ENCODE measurements around the gene SSBP2.
"Not testable (repeated sequence)": the region's sequence is repeated elsewhere in the genome, so short reads cannot be mapped to it uniquely, and the experiment has no call there.

SSBP2 gene

DNA sequence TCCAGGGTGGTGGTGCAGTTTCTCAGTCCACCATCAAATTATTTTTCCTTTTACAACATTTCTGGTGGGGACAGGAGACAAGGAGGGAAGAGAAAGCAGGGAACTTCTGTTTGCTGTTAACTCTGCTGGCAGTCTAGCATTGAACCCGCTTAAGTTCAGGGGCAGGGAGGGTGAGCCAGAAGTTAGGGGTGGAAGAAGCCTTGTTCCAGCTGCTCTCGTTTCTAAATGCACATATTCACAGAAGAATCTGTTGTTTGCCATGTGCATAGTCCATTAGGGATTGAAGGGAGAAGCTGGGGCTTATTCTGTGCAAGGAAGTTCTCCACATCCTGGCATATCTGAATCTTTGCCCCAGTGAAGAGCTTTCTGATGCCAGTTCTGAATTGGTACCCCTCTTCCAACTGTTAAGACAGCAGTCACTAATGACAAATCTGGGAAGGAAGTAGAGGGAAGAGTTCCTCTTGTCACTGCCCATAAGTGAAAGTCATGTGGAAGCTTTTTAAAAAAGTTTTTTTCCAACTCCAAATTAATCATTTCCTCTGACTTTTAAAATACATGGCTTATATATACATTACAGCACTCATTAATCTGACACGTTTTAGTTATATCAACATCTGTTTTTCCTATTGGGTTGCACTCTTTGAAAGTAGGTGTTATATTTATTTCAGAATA is 324.4 kb downstream of the SSBP2 start:
- Histone ChIP-seq H3K27me3 (ENCODE audit: low read depth, low read length) (no peaks in the 10 kb centered on the region), H3K27ac (ENCODE audit: low read length) (no peak overlapping the region), H3K36me3 (ENCODE audit: control insufficient read depth in 1 of 2, insufficient read depth in 2 of 2, low read length in 2 of 2) (no peaks in the 10 kb centered on the region), H3K4me3 (ENCODE audit: low read depth in 1 of 2, low read length in 2 of 2) (no peak overlapping the region), H3K9me3 (ENCODE audit: control insufficient read depth in 1 of 2, low read length in 2 of 2) (no peaks in the 10 kb centered on the region), H3K4me1 (ENCODE audit: control insufficient read depth in 1 of 2, insufficient read depth in 2 of 2, low read length in 2 of 2) (peaks cover 7 to 11% of the 10 kb centered on the region in 2 donors)

DNA sequence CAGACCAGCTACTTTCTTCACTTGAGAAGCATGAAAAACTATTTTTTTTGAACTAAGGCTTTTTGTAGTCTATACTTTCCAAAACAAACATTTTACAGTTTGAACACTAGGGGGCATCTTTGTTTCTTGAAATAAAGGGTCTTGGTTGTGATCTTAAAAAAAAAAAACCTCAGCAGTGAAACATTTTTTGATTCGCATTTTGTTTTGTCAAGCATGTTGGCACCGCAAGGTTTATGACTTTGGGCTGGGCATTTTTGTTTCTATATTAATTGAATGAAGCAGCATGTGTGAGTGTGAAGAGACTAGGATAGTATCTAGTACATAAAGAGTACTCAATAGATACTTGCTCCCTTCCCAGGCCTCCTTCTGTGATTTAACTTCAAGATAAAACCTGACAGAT is 325.3 kb downstream of the SSBP2 start:
- H3K9me3 ChIP-seq (ENCODE audit: control insufficient read depth in 1 of 2, low read length in 2 of 2): no peaks in the 10 kb centered on the region
- peaks cover 7 to 11% of the 10 kb centered on the region in 2 donors for H3K4me1 ChIP-seq (ENCODE audit: control insufficient read depth in 1 of 2, insufficient read depth in 2 of 2, low read length in 2 of 2)
- no peak overlapping the region for H3K27ac ChIP-seq (ENCODE audit: low read length)

DNA sequence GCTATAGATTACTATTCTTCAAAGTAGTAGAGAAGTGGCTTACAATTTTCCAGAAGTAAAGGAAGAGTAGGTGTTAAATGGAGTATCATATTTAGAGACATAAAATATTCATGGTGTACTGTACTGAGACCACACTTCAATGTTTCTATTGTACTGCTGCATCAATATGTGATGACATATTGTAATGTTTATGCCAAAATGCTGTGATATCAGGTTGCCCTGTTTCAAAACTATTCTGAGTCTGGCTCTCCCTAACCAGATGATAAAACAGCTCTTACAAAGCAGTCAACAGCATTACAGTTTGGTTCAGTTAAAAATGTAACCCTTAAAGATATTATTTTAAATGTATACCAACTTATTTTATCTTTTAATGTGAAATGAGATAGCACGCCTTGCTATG is 326.2 kb downstream of the SSBP2 start:
- Histone ChIP-seq H3K4me3 (ENCODE audit: low read depth in 1 of 2, low read length in 2 of 2) (no peak overlapping the region), H3K4me1 (ENCODE audit: control insufficient read depth in 1 of 2, insufficient read depth in 2 of 2, low read length in 2 of 2) (peaks cover 7 to 11% of the 10 kb centered on the region in 2 donors), H3K9me3 (ENCODE audit: control insufficient read depth in 1 of 2, low read length in 2 of 2) (no peaks in the 10 kb centered on the region), H3K27me3 (ENCODE audit: low read depth, low read length) (no peaks in the 10 kb centered on the region), H3K36me3 (ENCODE audit: control insufficient read depth in 1 of 2, insufficient read depth in 2 of 2, low read length in 2 of 2) (peaks cover 0 to 14% of the 10 kb centered on the region in 2 donors), H3K27ac (ENCODE audit: low read length) (no peak overlapping the region)

More for the DNA sequence above, 325.3 kb downstream of the SSBP2 start:
- Histone ChIP-seq H3K27me3 (ENCODE audit: low read depth, low read length) (no peaks in the 10 kb centered on the region), H3K4me3 (ENCODE audit: low read depth in 1 of 2, low read length in 2 of 2) (no peak overlapping the region), H3K36me3 (ENCODE audit: control insufficient read depth in 1 of 2, insufficient read depth in 2 of 2, low read length in 2 of 2) (peaks cover 0 to 6% of the 10 kb centered on the region in 2 donors)

DNA sequence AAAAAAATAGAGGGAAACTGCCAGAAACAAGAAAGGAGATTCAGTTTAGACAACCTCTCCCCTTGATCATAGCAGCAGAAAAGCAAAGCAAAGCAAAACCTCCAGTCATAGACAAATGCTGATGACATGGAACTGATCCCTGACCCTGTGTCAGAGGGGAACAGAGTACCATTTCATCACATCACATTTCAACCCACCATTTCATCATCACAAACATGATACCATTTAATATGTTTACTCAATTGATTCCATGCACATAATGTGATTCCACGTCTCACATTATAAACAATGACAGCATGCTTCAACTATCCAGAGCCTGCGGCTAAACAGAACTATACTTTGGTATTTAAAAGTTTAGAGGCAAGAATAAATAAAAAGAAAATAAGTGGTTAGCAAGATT is 328.2 kb downstream of the SSBP2 start:
- H3K27me3 ChIP-seq (ENCODE audit: low read depth, low read length): no peaks in the 10 kb centered on the region
- H3K36me3 ChIP-seq (ENCODE audit: control insufficient read depth in 1 of 2, insufficient read depth in 2 of 2, low read length in 2 of 2): peaks cover 0 to 20% of the 10 kb centered on the region in 2 donors
- peaks cover 7 to 11% of the 10 kb centered on the region in 2 donors for H3K4me1 ChIP-seq (ENCODE audit: control insufficient read depth in 1 of 2, insufficient read depth in 2 of 2, low read length in 2 of 2)
- H3K27ac ChIP-seq (ENCODE audit: low read length): no peak overlapping the region
- H3K9me3 ChIP-seq (ENCODE audit: control insufficient read depth in 1 of 2, low read length in 2 of 2): no peaks in the 10 kb centered on the region
- H3K4me3 ChIP-seq (ENCODE audit: low read depth in 1 of 2, low read length in 2 of 2): no peak overlapping the region

DNA sequence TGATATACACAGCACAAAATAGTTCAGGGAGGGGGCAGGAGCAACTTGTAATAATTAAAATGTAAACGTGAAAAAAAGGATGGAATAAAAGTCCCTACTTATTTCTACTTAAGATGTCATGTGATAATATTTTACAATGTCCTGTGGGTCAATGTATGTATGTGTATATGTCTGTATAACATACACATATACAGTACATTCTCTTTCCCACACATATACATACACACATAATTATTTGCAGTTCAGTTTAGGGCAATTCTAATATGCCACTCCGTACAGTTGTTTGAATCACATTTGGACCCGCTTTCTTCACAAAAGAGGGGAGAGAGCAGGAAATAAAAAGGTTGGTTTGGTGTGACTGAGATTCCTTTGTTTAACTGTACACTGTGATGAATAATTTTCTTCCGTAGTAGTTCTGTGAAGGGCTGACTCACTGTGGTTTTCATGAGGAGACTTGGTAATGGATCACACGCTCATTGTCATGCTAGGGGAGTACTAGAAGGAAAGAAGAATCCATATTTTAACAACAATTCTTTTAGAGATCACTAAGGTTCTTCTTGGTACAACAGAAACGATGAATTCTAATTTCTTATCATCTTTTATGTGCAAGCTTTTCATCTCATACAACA is 330.7 kb downstream of the SSBP2 start:
- Histone ChIP-seq H3K4me1 (ENCODE audit: control insufficient read depth in 1 of 2, insufficient read depth in 2 of 2, low read length in 2 of 2) (no peaks in the 10 kb centered on the region), H3K36me3 (ENCODE audit: control insufficient read depth in 1 of 2, insufficient read depth in 2 of 2, low read length in 2 of 2) (peaks cover 0 to 20% of the 10 kb centered on the region in 2 donors), H3K4me3 (ENCODE audit: low read depth in 1 of 2, low read length in 2 of 2) (no peak overlapping the region), H3K27me3 (ENCODE audit: low read depth, low read length) (no peaks in the 10 kb centered on the region), H3K27ac (ENCODE audit: low read length) (no peak overlapping the region), H3K9me3 (ENCODE audit: control insufficient read depth in 1 of 2, low read length in 2 of 2) (no peaks in the 10 kb centered on the region)

DNA sequence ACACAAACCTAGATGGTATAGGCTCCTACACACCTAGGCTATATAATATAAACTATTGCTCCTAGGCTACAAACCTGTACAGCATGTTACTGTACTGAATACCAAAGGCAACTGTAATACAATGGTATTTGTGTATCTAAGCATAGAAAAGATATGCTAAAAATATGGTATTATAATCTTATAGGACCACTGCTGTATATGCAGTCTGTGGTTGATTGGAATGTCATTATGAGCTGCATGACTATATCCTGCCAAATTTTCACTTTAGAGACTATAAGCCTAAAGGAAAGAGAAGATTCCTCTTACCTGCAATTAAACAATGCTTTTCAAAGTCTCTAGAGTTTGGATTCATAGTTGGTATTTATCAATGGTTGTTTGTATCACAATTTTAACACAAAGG is 332.3 kb downstream of the SSBP2 start:
- Histone ChIP-seq H3K36me3 (ENCODE audit: control insufficient read depth in 1 of 2, insufficient read depth in 2 of 2, low read length in 2 of 2) (peaks cover 0 to 20% of the 10 kb centered on the region in 2 donors), H3K27ac (ENCODE audit: low read length) (no peak overlapping the region), H3K27me3 (ENCODE audit: low read depth, low read length) (no peaks in the 10 kb centered on the region), H3K9me3 (ENCODE audit: control insufficient read depth in 1 of 2, low read length in 2 of 2) (no peaks in the 10 kb centered on the region), H3K4me1 (ENCODE audit: control insufficient read depth in 1 of 2, insufficient read depth in 2 of 2, low read length in 2 of 2) (no peaks in the 10 kb centered on the region), H3K4me3 (ENCODE audit: low read depth in 1 of 2, low read length in 2 of 2) (no peak overlapping the region)

DNA sequence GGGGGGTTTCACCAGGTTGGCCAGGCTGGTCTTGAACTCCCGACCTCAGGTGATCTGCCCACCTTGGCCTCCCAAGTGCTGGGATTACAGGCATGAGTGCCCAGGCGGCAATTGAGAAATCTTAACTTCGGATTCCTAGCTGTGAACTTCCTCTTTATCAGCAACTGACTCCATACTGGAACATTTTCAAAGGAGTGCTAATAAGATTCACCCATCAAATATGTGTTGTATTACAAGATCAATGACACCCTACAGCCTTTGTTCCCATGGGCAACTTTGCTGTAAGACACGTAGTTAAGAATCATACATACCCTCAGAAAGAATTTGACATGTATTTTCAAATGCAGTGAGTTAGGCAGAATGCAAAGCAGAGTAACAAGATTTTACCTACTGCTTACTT is 333.8 kb downstream of the SSBP2 start:
- H3K27me3 ChIP-seq (ENCODE audit: low read depth, low read length): no peaks in the 10 kb centered on the region

DNA sequence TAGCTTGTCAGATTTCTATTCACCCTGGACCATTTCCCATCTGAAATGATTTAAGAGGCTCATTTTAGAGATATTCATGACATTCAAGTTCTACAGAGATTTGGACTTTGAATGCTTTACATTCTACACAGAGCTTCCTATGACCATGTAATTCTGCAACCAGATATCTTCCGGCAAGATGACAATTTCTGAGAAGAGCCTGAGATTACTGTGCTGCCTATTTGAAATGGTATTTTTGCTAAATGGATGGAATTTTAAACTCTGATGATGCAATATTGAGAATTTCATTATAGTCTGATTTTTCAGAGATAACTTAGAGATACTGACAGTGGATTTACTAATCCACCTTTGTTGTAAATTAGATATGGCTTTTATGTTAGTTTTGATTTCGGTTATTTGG is 341.0 kb downstream of the SSBP2 start:
- H3K9me3 ChIP-seq (ENCODE audit: control insufficient read depth in 1 of 2, low read length in 2 of 2): no peaks in the 10 kb centered on the region
- no peaks in the 10 kb centered on the region for H3K27me3 ChIP-seq (ENCODE audit: low read depth, low read length)
- H3K27ac ChIP-seq (ENCODE audit: low read length): no peak overlapping the region
- no peaks in the 10 kb centered on the region for H3K4me1 ChIP-seq (ENCODE audit: control insufficient read depth in 1 of 2, insufficient read depth in 2 of 2, low read length in 2 of 2)
- H3K4me3 ChIP-seq (ENCODE audit: low read depth in 1 of 2, low read length in 2 of 2): no peak overlapping the region
- peaks cover 0 to 6% of the 10 kb centered on the region in 2 donors for H3K36me3 ChIP-seq (ENCODE audit: control insufficient read depth in 1 of 2, insufficient read depth in 2 of 2, low read length in 2 of 2)

More for the DNA sequence above, 333.8 kb downstream of the SSBP2 start:
- no peaks in the 10 kb centered on the region for H3K9me3 ChIP-seq (ENCODE audit: control insufficient read depth in 1 of 2, low read length in 2 of 2)
- H3K36me3 ChIP-seq (ENCODE audit: control insufficient read depth in 1 of 2, insufficient read depth in 2 of 2, low read length in 2 of 2): peaks cover 6 to 20% of the 10 kb centered on the region in 2 donors
- H3K4me1 ChIP-seq (ENCODE audit: control insufficient read depth in 1 of 2, insufficient read depth in 2 of 2, low read length in 2 of 2): no peaks in the 10 kb centered on the region
- no peak overlapping the region for H3K27ac ChIP-seq (ENCODE audit: low read length)
- H3K4me3 ChIP-seq (ENCODE audit: low read depth in 1 of 2, low read length in 2 of 2): no peak overlapping the region

DNA sequence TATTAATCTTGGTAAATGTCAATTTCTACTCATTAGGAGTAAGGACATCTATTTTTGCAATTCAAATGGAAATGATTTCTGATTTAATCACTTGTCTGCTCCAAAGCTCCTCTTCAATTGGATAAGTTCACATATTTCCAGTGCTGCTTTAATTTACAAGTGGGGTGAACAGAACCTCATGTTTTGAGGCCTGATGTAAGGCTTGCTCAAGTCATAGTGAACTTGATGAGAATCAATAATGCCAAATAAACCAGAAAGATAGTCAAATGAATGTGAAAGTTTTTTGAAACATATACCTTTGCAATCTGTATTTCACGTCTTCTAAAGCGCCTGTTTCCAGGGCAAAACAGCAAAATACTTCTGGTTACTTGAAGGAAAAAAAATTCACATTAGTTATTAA is 341.5 kb downstream of the SSBP2 start:
- Histone ChIP-seq H3K27ac (ENCODE audit: low read length) (no peak overlapping the region), H3K4me3 (ENCODE audit: low read depth in 1 of 2, low read length in 2 of 2) (no peak overlapping the region), H3K27me3 (ENCODE audit: low read depth, low read length) (no peaks in the 10 kb centered on the region), H3K9me3 (ENCODE audit: control insufficient read depth in 1 of 2, low read length in 2 of 2) (no peaks in the 10 kb centered on the region), H3K36me3 (ENCODE audit: control insufficient read depth in 1 of 2, insufficient read depth in 2 of 2, low read length in 2 of 2) (peaks cover 0 to 6% of the 10 kb centered on the region in 2 donors), H3K4me1 (ENCODE audit: control insufficient read depth in 1 of 2, insufficient read depth in 2 of 2, low read length in 2 of 2) (no peaks in the 10 kb centered on the region)

DNA sequence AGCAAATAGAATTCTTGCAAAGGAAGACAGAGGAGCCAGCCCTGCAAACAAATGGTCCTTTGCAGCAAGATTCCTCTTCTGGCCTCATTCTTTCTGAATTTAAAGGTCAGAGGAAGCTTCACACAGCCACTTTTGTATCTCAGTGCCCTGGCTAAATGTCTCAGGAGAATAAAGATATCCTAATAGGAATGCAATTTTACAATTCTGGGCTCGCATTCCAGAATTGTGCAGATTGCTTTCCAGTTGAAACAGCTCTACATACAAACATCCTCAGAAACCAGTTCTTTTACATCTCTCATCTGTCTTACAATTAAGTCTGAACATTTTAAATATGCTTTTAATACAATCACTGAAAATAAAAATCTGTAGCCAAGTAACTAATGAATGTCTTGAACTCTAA is 342.4 kb downstream of the SSBP2 start:
- Histone ChIP-seq H3K9me3 (ENCODE audit: control insufficient read depth in 1 of 2, low read length in 2 of 2) (no peaks in the 10 kb centered on the region), H3K36me3 (ENCODE audit: control insufficient read depth in 1 of 2, insufficient read depth in 2 of 2, low read length in 2 of 2) (peaks cover 0 to 6% of the 10 kb centered on the region in 2 donors), H3K27me3 (ENCODE audit: low read depth, low read length) (no peaks in the 10 kb centered on the region), H3K4me3 (ENCODE audit: low read depth in 1 of 2, low read length in 2 of 2) (no peak overlapping the region), H3K27ac (ENCODE audit: low read length) (no peak overlapping the region), H3K4me1 (ENCODE audit: control insufficient read depth in 1 of 2, insufficient read depth in 2 of 2, low read length in 2 of 2) (no peaks in the 10 kb centered on the region)

DNA sequence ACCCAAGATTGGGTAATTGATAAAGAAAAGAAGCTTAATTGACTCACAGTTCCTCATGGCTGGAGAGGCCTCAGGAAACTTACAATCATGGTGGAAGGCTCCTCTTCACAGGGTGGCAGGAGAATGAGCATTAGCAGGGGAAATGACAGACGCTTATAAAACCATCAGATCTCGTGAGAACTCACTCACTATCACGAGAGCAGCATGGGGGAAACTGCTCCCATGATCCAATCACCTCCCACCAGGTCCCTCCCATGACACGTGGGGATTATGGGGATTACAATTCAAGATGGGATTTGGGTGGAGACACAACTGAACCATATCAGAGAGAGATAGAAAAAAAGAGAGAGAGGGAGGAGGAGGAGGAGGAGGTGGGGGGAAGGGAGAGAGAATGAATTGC is 343.1 kb downstream of the SSBP2 start:
- H3K4me3 ChIP-seq (ENCODE audit: low read depth in 1 of 2, low read length in 2 of 2); H3K36me3 ChIP-seq (ENCODE audit: control insufficient read depth in 1 of 2, insufficient read depth in 2 of 2, low read length in 2 of 2); H3K27ac ChIP-seq (ENCODE audit: low read length); H3K9me3 ChIP-seq (ENCODE audit: control insufficient read depth in 1 of 2, low read length in 2 of 2); H3K27me3 ChIP-seq (ENCODE audit: low read depth, low read length); H3K4me1 ChIP-seq (ENCODE audit: control insufficient read depth in 1 of 2, insufficient read depth in 2 of 2, low read length in 2 of 2): not testable (repeated sequence)

All from muscle layer of duodenum (tissue), 2 donors.